Large intestine (tissue), 3 donors: ENCODE data around the gene MMP23B. TPM values are rescaled to one million over a fixed set of nuclear protein-coding genes. Genes with fewer than 3 reads are reported as not detected.
A peak's percentile ranks its signal among the peaks of the same experiment; 100 is the strongest.
"Not testable (repeated sequence)": the region's sequence is repeated elsewhere in the genome, so short reads cannot be mapped to it uniquely, and the experiment has no call there.

Source experiments
- DNase-seq, 2 donors: peaks; one replicate each; pipeline versions ENCODE4 v3.0.0 to v3.0.0-alpha.2; 2013
- H3K27ac ChIP-seq: one replicate; pipeline ENCODE4 v1.5.1; 2013; ENCODE audit warnings: low read length
- H3K27me3 ChIP-seq: 2 replicates; pipeline ENCODE4 v1.6.1; 2013; ENCODE audit warnings: low read length; ENCODE audit not compliant: control insufficient read depth, insufficient read depth
- H3K36me3 ChIP-seq: 2 replicates; pipeline ENCODE4 v1.6.1; 2013; ENCODE audit warnings: low read length; ENCODE audit not compliant: control insufficient read depth, insufficient read depth
- H3K4me1 ChIP-seq: one replicate; pipeline ENCODE4 v1.6.1; 2013; ENCODE audit warnings: low read length; ENCODE audit not compliant: control insufficient read depth, insufficient read depth
- H3K4me3 ChIP-seq: one replicate; pipeline ENCODE4 v1.5.1; 2013; ENCODE audit warnings: low read length
- H3K9me3 ChIP-seq: one replicate; pipeline ENCODE4 v1.6.1; 2013; ENCODE audit warnings: mild to moderate bottlenecking, low read depth, low read length, moderate library complexity; ENCODE audit not compliant: control insufficient read depth
- WGBS: methylation state at CpG from one replicate; pipeline ENCODE4 v1.1.5; 2013; ENCODE audit warnings: low lambda C conversion rate; ENCODE audit not compliant: insufficient coverage; 5-methylcytosine and 5-hydroxymethylcytosine counted together
- polyA plus RNA-seq: library from polyadenylated mRNA; unstranded; fragments of 120-200 nt; gene quantifications from one replicate; pipeline ENCODE4 v1.2.1, GENCODE V29; 2013

Gene MMP23B
- polyA plus RNA-seq, 1 donor: 10.7 TPM

GRCh38 chr1:1658583-1659549, 26.9 kb downstream of the MMP23B start, which contains the start of gene CDK11B:
TSS of gene CDK11B (minus strand) at chr1:1659004. CDS start at chr1:1657485, 1,519 bp downstream.
- Histone ChIP-seq H3K4me3 (peak within 1 kb of the TSS; percentile 52), H3K27ac (peak within 1 kb of the TSS; percentile 92), H3K36me3 (peaks cover 25% of the 10 kb centered on the region)
- not testable (repeated sequence) for H3K9me3 ChIP-seq, H3K4me1 ChIP-seq, H3K27me3 ChIP-seq
- DNase-seq: peak; percentile 95 to 98
- WGBS: no CpG with 5 or more reads among the region's 96 CpGs

GRCh38 chr1:1662392-1662791, 30.4 kb downstream of the MMP23B start:
- H3K9me3 ChIP-seq, H3K27ac ChIP-seq, H3K4me1 ChIP-seq, DNase-seq, H3K27me3 ChIP-seq, H3K4me3 ChIP-seq: not testable (repeated sequence)
- H3K36me3 ChIP-seq: peaks cover 19% of the 10 kb centered on the region
- WGBS: no CpG with 5 or more reads among the region's 9 CpGs

GRCh38 chr1:1662830-1663560, 31.0 kb downstream of the MMP23B start:
- H3K36me3 ChIP-seq: peaks cover 22% of the 10 kb centered on the region
- DNase-seq, H3K9me3 ChIP-seq, H3K27me3 ChIP-seq, H3K27ac ChIP-seq, H3K4me3 ChIP-seq, H3K4me1 ChIP-seq: not testable (repeated sequence)
- 17% methylated on average over 1 of the region's 15 CpGs for WGBS

- DNase-seq, H3K27ac ChIP-seq, H3K4me1 ChIP-seq, H3K4me3 ChIP-seq, H3K9me3 ChIP-seq, H3K27me3 ChIP-seq: not testable (repeated sequence)
- H3K36me3 ChIP-seq: peaks cover 31% of the 10 kb centered on the region
- WGBS: no CpG with 5 or more reads among the region's 11 CpGs
Observed at GRCh38 chr1:1664318-1664717, 32.3 kb downstream of the MMP23B start.

- Histone ChIP-seq H3K4me1 (no peaks in the 10 kb centered on the region), H3K9me3 (no peaks in the 10 kb centered on the region), H3K4me3 (no peak overlapping the region), H3K27me3 (no peaks in the 10 kb centered on the region), H3K27ac (no peak overlapping the region), H3K36me3 (peaks cover 38% of the 10 kb centered on the region)
- WGBS: no CpG with 5 or more reads among the region's 27 CpGs
- DNase-seq: no peak
Observed at GRCh38 chr1:1664941-1665814, 33.2 kb downstream of the MMP23B start.

- no peaks in the 10 kb centered on the region for H3K4me1 ChIP-seq
- H3K4me3 ChIP-seq: no peak overlapping the region
- H3K36me3 ChIP-seq: peaks cover 41% of the 10 kb centered on the region
- no peaks in the 10 kb centered on the region for H3K9me3 ChIP-seq
- WGBS: no CpG with 5 or more reads among the region's 25 CpGs
- no peak for DNase-seq
- no peak overlapping the region for H3K27ac ChIP-seq
- H3K27me3 ChIP-seq: no peaks in the 10 kb centered on the region
Observed at GRCh38 chr1:1665815-1666251, 33.9 kb downstream of the MMP23B start.

GRCh38 chr1:1666526-1666925, 34.6 kb downstream of the MMP23B start:
- Histone ChIP-seq H3K9me3 (no peaks in the 10 kb centered on the region), H3K4me3 (no peak overlapping the region), H3K27ac (no peak overlapping the region), H3K27me3 (no peaks in the 10 kb centered on the region), H3K36me3 (peaks cover 48% of the 10 kb centered on the region), H3K4me1 (no peaks in the 10 kb centered on the region)
- no CpG with 5 or more reads among the region's 15 CpGs for WGBS
- DNase-seq: no peak

GRCh38 chr1:1669468-1670440, 37.8 kb downstream of the MMP23B start:
- no peak overlapping the region for H3K4me3 ChIP-seq
- WGBS: 100% methylated on average over 5 of the region's 43 CpGs
- no peaks in the 10 kb centered on the region for H3K9me3 ChIP-seq
- H3K4me1 ChIP-seq: no peaks in the 10 kb centered on the region
- no peak for DNase-seq
- H3K36me3 ChIP-seq: peaks cover 64% of the 10 kb centered on the region
- H3K27me3 ChIP-seq: no peaks in the 10 kb centered on the region
- H3K27ac ChIP-seq: no peak overlapping the region

GRCh38 chr1:1670866-1671265, 38.9 kb downstream of the MMP23B start:
- H3K4me1 ChIP-seq: no peaks in the 10 kb centered on the region
- no peak for DNase-seq
- no CpG with 5 or more reads among the region's 24 CpGs for WGBS
- peaks cover 54% of the 10 kb centered on the region for H3K36me3 ChIP-seq
- H3K27ac ChIP-seq: no peak overlapping the region
- no peaks in the 10 kb centered on the region for H3K27me3 ChIP-seq
- no peak overlapping the region for H3K4me3 ChIP-seq
- H3K9me3 ChIP-seq: no peaks in the 10 kb centered on the region
